NCI-H2196 treated with DMSO at 0.1 percent for 48 hours (cell line): ENCODE data around the gene MZT2B.
"Not testable (repeated sequence)": the region's sequence is repeated elsewhere in the genome, so short reads cannot be mapped to it uniquely, and the experiment has no call there.

Source experiments
- DNase-seq: peaks from one replicate; lab custom pipeline; 2025; ENCODE audit not compliant: unreplicated experiment; lab: John Stamatoyannopoulos, UW

The MZT2B gene

DNA sequence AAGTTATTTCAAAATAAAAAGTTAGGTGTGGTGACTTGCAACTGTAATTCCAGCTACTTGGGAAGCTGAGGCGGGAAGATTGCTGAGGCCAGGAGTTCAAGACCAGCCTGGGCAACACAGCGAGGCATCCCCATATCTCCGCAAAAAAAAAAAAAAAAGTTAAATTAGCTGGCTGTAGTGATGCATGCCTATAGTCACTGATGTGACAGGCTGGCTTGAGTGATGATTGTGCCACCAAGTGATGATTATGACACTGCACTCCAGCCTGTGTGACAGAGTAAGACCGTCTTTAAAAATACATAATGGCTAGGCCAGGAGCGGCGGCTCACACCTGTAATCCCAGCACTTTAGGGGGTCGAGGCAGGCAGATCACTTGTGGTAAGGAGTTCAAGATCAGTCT is 12.2 kb upstream of the MZT2B start:
- no peak for DNase-seq

DNA sequence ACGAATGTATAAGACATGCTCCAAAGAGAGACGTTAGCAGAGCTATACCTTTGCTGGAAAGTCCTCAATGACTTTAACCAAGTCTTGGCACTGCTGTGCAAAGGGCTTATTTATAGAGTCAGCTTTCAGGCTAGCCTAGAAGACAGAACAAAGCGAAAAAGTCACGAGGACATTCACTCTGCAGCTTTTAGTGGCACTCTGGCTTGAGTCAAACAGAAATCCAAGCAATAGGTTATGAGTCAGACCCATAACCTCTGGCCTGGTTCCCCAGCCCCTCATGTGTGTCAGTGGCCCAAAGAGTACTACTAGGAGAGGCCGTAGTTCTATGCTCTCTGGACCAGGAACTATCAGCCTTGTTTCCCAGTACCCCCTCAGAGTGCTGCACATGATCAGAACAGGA is 7.2 kb upstream of the MZT2B start:
- DNase-seq: not testable (repeated sequence)

DNA sequence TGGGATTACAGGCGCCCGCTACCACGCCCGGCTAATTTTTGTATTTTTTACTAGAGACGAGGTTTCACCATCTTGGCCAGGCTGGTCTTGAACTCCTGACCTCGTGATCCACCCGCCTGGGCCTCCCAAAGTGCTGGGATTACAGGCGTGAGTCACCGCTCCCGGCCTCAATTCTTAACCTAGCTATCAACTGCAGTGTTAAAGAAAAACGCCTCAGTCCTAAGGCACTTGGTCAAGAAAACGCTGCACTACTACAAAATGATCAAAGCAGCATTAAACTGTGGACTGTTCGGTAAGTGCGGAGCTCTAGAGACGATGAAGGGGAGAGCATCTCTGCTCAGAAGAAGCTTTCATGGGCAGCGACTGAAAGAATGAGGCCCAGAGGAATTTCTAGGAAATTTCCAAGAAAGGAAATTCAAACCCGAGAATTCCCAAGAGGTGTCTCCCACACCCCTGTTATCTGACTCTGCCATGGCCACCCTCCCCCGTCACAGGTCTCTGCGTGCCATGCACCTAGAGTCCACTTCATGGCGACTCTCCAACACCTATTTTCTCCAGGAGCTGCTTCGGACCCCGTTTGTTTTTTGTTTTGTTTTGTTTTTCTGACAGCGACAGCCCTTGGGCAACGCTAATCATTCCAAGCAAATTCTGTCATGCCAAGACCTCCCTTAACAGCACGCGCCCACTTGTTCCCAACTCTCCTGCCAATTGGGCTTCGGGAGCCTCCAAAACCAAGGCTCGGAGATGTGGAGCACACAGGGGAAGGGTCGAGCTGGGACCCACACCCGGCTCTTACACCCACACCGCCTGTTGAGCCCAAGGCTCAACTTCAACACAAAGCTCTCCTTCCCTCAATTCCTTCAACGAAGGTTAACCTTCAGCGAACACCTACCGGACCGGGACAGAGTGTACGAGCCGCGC is 1.4 kb upstream of the MZT2B start:
- not testable (repeated sequence) for DNase-seq

DNA sequence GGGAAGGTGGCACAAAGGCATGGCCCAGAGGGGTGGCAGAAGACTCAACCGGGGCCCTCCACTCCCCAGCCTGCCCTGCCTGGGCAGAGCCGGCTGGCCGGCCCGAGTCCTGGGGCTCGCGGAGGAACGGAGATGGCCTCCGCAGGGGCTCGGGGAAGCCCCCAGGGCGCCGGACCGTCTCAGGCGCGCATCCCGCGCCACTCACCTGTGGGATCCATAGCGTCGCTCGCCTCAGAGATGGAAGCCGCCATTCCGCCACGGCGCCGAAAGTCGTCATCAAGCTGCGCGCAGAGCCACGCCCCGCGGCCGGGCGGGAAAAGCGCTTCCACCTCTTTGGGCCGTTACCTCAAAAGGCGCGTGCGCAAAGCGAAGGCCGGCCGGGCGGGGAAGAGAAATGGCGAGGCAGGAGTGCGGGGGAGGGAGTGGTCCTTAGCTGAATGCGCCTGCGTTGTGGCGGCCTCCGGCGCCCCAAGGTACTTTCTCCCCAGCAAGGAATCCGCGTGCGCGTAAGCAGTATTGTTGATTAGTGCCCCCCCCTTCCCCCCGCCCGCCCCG is 660 bp upstream of the MZT2B start, which contains the start of gene SMPD4:
Gene SMPD4, minus strand, starts transcription at position 278 of the 555 bp plus-strand sequence. CDS start 5,010 bp downstream, outside the sequence.
- DNase-seq: peak; percentile 85

DNA sequence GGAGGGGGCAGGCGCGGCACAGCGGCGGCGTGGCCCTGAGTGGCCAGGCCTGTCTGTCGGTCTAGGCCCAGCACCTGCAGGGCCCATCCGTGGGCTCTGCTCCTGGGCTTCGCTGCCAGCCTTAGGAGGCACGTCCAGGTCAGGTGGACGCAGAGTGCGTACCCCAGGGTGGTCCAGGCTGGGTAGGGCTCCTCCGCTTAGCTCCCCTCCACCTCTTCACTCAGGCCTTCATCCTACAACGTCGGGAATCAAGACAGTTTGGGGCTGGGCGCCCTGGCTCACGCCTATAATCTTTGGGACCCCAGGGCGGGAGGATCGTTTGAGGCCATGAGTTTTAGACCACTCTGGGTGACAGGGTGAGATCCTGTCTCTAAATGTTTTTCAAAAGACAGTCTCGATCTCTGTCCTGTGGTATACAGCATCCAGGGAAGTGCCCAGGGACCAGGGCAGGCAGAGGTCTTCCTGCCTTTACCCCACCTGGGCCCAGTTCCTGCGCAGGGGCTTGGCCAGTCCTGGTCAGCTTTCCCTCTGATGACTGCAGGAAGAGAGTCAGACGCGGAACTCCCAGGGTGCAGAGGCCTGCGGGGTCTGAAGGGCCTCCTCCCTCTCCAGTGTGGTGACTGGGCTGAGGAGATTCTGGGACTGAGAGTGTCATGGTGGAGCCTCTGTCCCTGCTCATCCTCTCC is 907 bp downstream of the MZT2B start:
- DNase-seq: not testable (repeated sequence)

DNA sequence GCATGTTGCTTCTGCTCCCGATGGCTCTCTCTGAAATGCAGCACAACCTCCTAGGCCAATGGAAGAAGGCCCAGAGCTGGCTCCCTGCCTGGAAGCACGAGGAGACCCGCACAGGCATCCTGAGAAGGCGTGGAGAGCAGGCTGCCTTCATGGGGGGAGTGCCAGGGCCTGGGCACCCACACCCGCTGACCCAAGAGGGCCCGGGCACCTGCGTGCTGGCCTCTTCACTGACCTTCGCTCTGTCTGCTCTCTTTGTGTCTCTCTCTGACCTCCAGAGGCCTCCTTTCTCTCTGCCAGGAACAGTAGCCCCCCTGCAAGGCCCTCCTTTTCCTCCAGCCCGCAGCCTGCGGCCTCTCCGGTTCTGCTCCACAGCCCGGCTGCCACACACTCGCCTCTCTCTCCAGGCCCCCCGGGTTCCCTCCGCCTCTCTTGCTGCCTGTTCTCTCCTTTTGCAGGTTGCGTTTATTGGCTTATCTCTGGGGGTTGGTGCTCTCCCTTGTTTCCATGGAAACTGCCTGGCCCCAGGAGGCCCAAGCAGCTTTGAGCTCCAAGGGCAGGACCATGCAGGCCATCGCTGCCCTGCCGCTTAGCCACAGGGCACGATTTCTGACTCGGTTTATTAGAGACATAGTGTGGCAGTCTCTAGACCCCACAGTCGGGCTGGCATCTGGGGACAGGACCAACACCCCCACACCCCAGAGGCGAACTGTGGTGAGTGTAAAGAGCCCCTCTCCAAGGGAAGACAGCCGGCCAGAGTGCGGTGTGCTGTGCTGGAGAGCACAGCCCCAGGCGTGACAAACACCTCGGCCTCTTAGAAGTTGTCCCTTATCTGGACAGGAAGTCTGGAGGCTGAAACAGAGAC is 1.7 kb downstream of the MZT2B start:
- no peak for DNase-seq

DNA sequence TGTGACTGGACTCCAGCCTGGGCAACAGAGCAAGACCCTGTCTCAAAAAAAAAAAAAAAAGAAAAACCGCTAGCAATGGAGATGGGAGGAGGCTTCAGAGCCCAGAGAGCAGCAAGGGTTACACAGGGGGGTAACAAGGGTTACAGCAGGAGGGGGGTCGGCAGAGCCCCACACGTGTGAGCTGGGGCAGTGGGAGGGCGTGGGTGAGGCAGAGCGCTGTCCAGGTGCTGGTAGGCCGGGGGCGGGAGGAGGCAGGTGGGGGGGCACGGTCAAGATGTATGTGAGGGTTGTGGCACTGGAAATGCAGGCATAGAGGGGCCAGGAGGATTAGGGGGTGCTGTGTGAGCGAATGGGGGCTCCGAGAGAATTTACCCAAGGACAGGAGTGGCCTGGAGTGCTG is 3.4 kb downstream of the MZT2B start:
- DNase-seq: no peak

DNA sequence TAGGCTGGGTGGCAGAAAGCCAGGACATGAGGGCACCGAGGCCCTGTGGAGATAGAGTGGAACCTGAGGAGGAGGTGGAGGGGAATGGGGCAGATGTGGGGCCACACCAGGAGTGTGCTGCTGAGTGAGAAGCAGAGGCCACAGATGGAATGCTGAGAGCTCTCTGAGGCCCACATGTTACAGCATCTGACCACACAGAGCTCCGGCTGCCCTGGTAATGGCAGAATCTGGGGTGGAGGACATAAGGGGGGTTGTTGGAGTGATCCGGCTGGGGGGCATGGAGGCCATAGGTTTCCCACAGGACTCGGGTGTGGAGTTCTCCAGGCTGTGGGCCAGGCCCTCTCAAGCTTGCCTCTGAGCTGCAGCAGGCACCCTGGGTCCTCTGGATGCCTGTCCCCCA is 3.8 kb downstream of the MZT2B start:
- DNase-seq: no peak

DNA sequence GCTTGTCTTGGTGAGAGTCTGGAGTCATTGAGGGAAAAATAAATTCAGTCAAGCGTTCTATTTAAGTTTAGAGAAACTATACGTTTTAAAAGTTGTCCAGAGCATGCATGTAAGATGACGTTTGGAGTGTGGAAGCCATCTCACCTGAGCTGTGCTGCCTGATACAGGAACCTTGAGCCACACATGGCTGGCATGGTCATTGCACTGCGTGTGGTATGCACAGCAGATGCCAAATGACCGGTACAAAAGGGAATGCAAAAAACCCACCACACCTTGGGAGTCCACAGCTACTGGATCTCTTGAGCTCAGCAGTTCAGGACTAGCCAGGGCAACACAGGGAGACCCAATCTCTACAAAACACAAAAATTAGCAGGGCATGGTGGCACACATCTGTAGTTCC is 4.3 kb downstream of the MZT2B start:
- DNase-seq: no peak

DNA sequence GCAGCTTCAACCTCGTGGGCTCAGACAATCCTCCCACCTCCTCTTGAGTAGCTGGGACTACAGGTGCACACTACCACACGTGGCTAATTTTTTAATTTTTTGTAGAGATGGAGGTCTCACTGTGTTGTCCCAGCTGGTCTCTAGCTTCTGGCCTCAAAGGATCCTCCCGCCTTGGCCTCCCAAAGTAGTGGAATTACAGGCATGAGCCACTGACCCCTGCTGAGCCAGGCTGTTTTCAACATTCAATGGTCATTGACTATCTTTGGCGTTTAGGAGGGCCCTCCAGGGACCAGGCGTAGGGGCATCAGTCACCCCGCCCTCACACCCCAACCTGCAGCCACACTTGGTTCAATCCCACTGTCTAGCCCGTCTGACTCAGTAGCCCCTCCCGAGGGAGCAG is 5.2 kb downstream of the MZT2B start:
- DNase-seq: no peak

DNA sequence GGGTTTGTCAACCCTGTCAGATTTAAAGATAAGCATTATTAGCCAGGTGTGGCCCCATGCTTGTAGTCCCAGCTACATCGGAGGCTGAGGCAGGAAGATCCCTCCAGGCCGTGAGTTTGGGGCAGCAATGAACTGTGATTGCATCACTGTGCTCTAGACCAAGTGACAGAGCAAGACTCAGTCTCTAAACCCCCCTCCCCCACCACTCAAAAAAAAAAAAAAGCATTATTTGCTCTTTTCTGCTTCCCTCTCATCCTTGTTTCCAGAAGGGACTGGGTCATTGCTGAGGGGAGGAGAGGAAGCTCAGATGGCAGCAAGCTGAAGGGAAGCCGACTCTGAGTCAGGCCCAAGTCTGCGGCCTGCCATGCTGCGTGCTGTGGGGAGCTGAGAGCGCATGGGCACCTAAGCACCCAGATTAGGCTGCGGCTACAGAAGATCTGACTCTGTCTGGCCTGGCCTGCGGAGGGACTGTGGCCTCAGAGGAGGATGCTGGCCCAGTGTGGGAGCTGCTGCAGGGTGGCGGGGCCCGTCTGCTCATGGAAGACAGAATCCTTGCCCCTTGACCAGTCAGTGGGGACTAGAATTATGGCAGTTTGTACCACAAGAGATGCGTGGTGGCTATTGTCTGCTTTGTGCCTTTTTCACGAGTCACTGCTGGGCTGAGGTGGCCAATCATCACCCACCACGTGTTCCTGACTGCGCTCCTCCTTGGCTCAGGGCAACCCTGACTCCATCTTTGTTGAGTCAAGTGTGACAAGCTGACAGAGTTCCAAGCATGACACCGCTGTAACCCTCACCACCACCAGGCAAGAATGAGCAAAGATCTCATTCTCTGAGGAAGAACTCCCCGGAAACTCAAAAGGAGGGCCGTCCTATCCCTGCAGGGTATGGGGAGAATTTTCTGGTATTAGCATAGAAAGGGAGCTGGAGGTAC is 6.1 kb downstream of the MZT2B start:
- DNase-seq: not testable (repeated sequence)

DNA sequence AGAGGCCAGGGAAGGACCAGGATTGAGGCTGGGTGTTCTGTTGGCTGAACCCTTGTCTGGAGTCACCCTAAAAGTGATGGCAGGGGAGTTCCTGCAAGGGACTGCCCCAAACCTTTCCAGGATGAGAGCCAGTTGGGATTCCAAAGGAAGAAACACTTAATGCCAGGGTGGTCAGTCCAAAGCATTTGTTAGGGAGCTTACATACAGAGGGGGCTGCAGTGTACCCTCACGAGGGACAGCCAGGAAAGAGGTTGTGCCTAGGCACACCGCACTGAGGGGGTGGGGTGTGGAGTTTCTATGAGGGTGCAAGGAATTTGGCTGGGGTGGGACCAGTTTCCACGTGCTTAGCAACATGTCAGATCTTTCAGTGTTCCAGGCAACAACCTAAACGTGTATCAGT is 6.9 kb downstream of the MZT2B start:
- DNase-seq: not testable (repeated sequence)

DNA sequence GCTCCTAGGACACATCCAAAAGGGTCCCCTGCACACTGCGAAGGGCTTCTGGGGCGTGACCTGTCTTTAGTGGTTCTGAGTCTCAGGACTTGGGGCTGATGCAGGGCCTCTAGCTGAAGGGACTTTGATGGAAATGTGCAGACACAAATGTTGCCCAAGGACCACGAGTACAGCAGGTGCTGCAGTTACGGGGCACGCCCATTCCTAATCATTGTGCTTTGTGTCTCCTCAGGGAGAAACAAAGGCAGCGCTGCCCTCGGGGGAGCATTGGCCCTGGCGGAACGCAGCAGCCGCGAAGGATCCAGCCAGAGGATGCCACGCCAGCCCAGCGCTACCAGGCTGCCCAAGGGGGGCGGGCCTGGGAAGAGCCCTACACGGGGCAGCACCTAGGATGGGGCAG is 8.2 kb downstream of the MZT2B start:
- DNase-seq: no peak

DNA sequence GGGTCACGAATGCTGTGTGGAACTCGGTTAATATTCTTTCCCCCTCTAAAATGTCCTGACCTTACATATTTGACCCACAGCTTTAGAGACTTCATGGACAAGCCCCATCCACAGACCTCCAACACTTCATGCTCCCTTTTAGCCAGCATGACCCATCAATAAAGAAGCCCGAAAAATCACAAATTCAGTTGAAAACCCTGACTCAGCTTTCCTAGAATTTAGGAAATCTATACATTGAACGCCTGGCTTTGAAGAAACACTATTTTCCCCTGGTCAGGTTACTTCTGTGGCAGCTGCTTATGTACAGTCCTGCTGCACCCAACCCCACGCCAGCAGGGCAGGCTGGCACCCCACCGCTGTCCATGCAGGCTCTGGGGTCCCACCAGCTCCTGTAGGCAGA is 9.3 kb downstream of the MZT2B start:
- DNase-seq: not testable (repeated sequence)

DNA sequence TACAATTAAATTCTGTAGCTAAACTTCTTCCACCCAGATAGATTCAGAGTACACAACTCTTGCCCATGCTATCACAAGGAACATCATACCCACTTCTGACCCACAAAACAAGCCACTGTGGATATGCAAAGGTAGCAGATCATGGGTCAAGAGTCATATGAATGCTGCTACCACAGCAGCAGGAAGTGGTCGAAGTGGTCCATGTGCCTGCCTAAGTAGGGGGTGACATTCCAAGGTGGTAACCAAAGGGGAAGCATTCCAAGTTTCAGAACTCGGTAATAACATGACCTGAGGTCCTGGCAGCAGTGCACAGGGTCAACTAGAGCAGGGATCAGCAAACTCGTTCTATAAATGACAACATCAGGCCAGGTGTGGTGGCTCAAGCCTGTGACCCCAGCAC is 10.4 kb downstream of the MZT2B start:
- not testable (repeated sequence) for DNase-seq

DNA sequence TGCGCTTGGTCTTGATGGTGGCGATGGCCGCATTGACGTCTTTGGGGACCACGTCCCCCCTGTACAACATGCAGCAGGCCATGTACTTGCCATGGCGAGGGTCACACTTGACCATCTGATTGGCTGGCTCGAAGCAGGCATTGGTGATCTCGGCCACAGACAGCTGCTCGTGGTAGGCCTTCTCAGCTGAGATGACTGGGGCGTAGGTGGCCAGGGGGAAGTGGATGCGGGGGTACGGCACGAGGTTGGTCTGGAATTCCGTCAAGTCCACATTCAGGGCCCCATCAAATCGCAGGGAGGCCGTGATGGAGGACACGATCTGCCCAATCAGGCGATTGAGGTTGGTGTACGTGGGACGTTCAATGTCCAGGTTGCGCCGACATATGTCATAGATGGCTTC is 11.8 kb downstream of the MZT2B start:
- DNase-seq: not testable (repeated sequence)

DNA sequence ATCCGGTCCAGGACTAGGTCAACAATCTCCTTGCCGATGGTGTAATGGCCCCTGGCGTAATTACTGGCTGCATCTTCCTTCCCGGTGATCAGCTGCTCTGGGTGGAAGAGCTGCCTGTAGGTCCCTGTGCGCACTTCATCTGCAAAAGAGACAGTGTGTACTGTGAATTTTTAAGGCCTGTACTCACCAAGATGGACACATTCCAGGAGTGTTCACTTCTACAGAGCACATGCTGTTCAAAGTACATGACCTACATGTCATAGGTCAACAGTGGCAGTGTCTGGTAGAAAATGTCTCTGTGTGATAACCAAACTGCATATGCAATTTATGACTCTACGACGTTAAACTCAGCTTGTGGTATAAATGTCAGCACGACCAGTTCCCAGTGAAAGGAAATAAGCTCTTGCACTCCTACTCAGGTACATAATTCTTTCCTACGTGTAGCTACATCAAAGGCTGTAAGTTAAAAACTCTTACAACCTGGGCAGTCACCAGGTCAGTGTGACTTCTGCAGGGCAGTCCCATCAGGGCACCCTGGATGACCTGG is 13.1 kb downstream of the MZT2B start:
- not testable (repeated sequence) for DNase-seq

DNA sequence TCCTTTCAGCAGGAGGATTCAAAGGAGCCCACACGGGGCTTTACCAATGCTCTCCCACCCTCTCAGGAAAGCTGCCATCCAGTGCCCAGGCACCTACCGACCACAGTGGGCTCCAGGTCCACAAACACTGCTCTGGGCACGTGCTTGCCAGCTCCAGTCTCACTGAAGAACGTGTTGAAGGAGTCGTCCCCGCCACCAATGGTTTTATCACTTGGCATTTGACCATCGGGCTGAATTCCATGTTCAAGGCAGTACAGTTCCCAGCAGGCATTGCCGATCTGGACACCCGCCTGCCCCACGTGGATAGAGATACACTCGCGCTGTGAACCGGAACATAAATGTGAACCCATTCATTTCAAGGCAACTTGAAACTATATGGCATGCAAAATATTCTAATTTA is 14.0 kb downstream of the MZT2B start:
- DNase-seq: not testable (repeated sequence)

DNA sequence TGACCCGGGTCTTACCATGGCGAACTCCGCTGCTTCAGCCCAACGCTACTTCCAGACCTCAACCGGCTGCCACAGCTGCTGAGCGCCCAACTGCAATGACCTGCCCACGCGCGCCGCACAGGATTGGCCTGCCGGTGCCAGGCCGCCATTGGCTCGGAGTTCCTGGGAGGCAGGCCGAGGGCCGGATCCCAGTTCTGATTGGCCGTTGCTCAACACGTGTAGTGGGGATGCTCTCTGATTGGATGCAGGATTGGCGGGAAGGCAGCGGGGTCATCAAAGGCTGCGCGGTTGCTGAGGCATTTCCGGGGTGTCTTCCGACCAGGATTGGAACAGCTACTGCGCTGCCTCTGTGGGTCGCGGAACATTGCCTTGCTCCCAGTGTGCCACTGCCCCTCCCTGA is 16.3 kb downstream of the MZT2B start, which contains the start of gene TUBA3E:
Gene TUBA3E, minus strand, starts transcription at position 97 of the 400 bp plus-strand sequence. Its CDS starts 79 bp downstream, at position 18.
- no peak for DNase-seq
